ENCODE results near the gene SHC3. TPM values are rescaled to one million over a fixed set of nuclear protein-coding genes. Genes with fewer than 3 reads are reported as not detected.

SHC3 gene
- total RNA-seq, 8 experiments from 2014 or later = 4.6 to 40.7 (median 10.7) TPM

DNA sequence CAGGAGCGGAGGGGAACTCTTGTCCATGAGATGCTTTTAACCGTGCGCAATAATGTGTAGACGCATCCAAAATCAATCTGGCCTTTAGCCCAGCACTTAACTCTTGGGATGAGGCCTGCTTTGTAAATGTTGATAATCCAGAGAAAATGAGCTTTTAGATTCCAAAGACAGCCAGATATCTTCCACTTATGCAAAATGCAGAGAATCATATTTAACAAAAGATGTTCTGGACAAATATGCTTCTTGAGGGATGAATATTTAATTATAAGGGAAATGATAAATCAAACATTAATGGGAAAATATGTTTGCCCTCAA, 181.7 kb downstream of the SHC3 start:
- 0 to 100% (median 93%) methylated on average over 1 to 4 of the region's 4 CpGs; no CpG with 5 or more reads in 2 of the 10 experiments for WGBS, 10 experiments
- H3K4me1 ChIP-seq (replicated peaks in 1 of 2) = peaks cover 20 to 21% of the 10 kb centered on the region in 2 donors
- H3K4me3 ChIP-seq = no peak overlapping the region
- in situ Hi-C loops (cut with MboI; ENCODE audit: low pct_unique_long_range_greater_than_20kb in 2 of 9, low sequenced_read_pairs in 9 of 9, unreplicated experiment in 9 of 9) = loop anchor here in 4 of 9 experiments (25.0 kb wide), 4 partner anchors 160 to 1310 kb away; no protein-coding TSS in a partner anchor
- ATAC-seq (replicated peaks in 6 of 8) = no peak
- H3K27ac ChIP-seq = no peak overlapping the region

DNA sequence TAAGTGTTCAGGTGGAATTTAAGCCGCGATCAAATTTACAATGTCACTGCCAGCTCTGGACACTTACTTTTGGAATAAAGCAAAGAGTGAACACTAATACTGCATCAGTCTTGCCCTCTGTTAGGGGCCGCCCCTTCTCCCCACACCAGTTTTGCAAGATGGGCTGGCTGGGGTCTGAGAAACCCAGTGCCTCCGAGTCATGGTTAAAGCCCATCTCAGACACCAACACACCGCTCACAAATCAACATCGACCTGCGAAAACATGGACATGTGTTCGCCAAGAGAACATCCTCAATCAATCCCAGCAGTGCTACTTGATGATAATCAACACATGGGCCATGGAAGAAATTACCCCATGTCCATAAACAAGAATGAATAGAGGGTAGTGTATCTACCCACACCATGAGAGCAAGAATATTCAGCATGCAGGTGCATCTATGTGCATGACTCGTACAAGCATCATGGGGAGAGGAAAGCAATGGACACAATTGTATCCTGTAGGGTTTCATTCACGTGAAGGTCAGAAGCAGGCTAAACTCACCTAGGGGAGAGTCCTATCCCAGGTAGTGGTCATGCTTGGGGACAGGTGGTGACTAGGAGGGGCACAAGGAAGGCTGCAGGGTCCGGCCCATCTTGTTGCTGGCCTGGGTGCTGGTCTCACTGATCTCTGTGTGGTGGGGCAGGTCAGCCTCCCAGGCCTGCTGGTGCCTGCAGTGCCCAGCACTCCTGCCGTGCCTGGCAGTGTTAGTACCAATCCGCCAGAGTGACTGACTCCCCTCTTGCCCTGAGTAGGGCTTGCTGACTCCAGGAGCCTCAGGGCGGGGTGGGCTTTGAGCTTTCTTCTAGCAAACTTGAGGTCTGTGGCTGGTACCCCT, 182.3 kb downstream of the SHC3 start:
- in situ Hi-C loops (cut with MboI; ENCODE audit: low pct_unique_long_range_greater_than_20kb in 2 of 9, low sequenced_read_pairs in 9 of 9, unreplicated experiment in 9 of 9) = loop anchor here in 4 of 9 experiments (25.0 kb wide), 4 partner anchors 159 to 1309 kb away; no protein-coding TSS in a partner anchor
- H3K27ac ChIP-seq = no peak overlapping the region
- WGBS, 10 experiments = 63 to 100% (median 93%) methylated on average over 1 to 5 of the region's 14 CpGs; no CpG with 5 or more reads in 4 of the 10 experiments
- H3K4me1 ChIP-seq (replicated peaks in 1 of 2) = peaks cover 20 to 21% of the 10 kb centered on the region in 2 donors
- H3K4me3 ChIP-seq = no peak overlapping the region
- ATAC-seq (replicated peaks in 6 of 8) = no peak

GRCh38 chr9:88995627-88996026, 183.0 kb downstream of the SHC3 start:
- 75 to 100% (median 89%) methylated on average over 1 to 5 of the region's 6 CpGs; no CpG with 5 or more reads in 4 of the 10 experiments for WGBS, 10 experiments
- in situ Hi-C loops (cut with MboI; ENCODE audit: low pct_unique_long_range_greater_than_20kb in 2 of 9, low sequenced_read_pairs in 9 of 9, unreplicated experiment in 9 of 9) = loop anchor here in 4 of 9 experiments (25.0 kb wide), 4 partner anchors 158 to 1308 kb away; no protein-coding TSS in a partner anchor

DNA sequence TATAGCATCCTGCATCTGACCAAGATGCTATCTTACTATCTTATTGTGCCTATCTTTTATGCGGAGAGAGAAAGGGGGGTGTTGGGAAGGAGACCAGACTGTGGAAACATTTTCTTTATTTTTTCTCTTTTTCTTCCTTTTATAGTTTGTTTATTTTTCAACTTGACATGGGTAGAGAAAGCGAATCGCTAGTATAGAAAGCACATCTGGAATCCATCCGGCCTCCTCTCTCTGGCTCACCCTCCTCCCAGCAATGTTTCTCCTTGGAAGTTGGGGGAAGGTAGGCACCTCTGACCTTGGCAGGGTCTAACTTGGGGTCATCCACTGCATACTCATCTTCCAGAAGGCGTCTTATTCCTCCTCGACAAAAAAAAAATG, 183.4 kb downstream of the SHC3 start:
- Histone ChIP-seq H3K27ac (no peak overlapping the region), H3K4me1 (replicated peaks in 1 of 2) (peaks cover 16 to 17% of the 10 kb centered on the region in 2 donors), H3K4me3 (no peak overlapping the region)
- WGBS, 10 experiments = 42 to 100% (median 90%) methylated on average over 2 to 6 of the region's 6 CpGs; no CpG with 5 or more reads in 1 of the 10 experiments
- no peak for ATAC-seq (replicated peaks in 6 of 8)
- in situ Hi-C loops (cut with MboI; ENCODE audit: low pct_unique_long_range_greater_than_20kb in 2 of 9, low sequenced_read_pairs in 9 of 9, unreplicated experiment in 9 of 9) = loop anchor here in 4 of 9 experiments (25.0 kb wide), 4 partner anchors 158 to 1308 kb away; no protein-coding TSS in a partner anchor

More at GRCh38 chr9:88995627-88996026, 183.0 kb downstream of the SHC3 start:
- H3K4me3 ChIP-seq = no peak overlapping the region
- peaks cover 16 to 18% of the 10 kb centered on the region in 2 donors for H3K4me1 ChIP-seq (replicated peaks in 1 of 2)
- no peak overlapping the region for H3K27ac ChIP-seq
- ATAC-seq (replicated peaks in 6 of 8) = no peak

GRCh38 chr9:88994469-88995199, 184.0 kb downstream of the SHC3 start:
- H3K4me3 ChIP-seq = no peak overlapping the region
- no peak overlapping the region for H3K27ac ChIP-seq
- in situ Hi-C loops (cut with MboI; ENCODE audit: low pct_unique_long_range_greater_than_20kb in 2 of 9, low sequenced_read_pairs in 9 of 9, unreplicated experiment in 9 of 9) = loop anchor here in 4 of 9 experiments (25.0 kb wide), 4 partner anchors 157 to 1307 kb away; no protein-coding TSS in a partner anchor
- ATAC-seq (replicated peaks in 6 of 8) = peak in 1 of 8 experiments; percentile 10
- WGBS, 10 experiments = 3 to 100% (median 74%) methylated on average over 1 to 6 of the region's 9 CpGs
- H3K4me1 ChIP-seq (replicated peaks in 1 of 2) = peaks cover 16 to 17% of the 10 kb centered on the region in 2 donors

DNA sequence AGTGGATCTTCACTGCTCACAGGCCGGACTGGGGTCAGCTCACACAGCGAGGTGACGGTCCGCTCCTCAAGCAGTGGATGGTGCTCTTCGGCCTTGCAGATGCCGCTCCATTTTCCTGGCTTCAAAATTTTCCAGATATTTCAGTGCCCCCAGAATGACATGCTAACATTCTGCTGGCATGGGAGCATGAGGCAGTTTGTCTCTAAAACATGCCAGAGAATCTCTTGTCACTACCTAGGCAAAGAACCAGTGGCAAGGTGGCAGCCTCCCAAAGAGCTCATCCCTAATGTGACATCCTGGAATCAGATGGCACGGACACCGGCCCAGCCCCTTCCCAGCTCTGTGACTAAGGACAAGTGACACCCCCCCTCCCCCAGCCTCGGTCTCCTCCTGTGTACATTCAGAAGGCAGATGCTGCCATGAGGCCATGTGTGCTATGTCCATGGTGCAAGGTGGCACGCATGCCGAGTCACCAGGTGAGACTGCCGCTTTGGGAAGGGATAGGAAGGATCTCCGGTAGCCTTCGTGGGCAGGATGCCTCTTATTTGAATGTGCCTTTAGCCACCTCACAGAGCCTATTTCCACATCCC, 184.7 kb downstream of the SHC3 start:
- no peak for ATAC-seq (replicated peaks in 6 of 8)
- Histone ChIP-seq H3K4me3 (no peak overlapping the region), H3K4me1 (replicated peaks in 1 of 2) (peaks cover 12% of the 10 kb centered on the region in 2 donors), H3K27ac (no peak overlapping the region)
- 80 to 100% (median 100%) methylated on average over 1 to 9 of the region's 14 CpGs; no CpG with 5 or more reads in 2 of the 10 experiments for WGBS, 10 experiments
- in situ Hi-C loops (cut with MboI; ENCODE audit: low pct_unique_long_range_greater_than_20kb in 2 of 9, low sequenced_read_pairs in 9 of 9, unreplicated experiment in 9 of 9) = loop anchor here in 4 of 9 experiments (25.0 kb wide), 4 partner anchors 157 to 1307 kb away; no protein-coding TSS in a partner anchor

GRCh38 chr9:88993327-88993726, 185.3 kb downstream of the SHC3 start:
- no peak overlapping the region for H3K4me3 ChIP-seq
- peaks cover 7 to 8% of the 10 kb centered on the region in 2 donors for H3K4me1 ChIP-seq (replicated peaks in 1 of 2)
- ATAC-seq (replicated peaks in 6 of 8) = no peak
- H3K27ac ChIP-seq = no peak overlapping the region
- 71 to 100% (median 92%) methylated on average over 1 to 2 of the region's 2 CpGs; no CpG with 5 or more reads in 1 of the 10 experiments for WGBS, 10 experiments
- in situ Hi-C loops (cut with MboI; ENCODE audit: low pct_unique_long_range_greater_than_20kb in 2 of 9, low sequenced_read_pairs in 9 of 9, unreplicated experiment in 9 of 9) = loop anchor here in 4 of 9 experiments (25.0 kb wide), 4 partner anchors 156 to 1306 kb away; no protein-coding TSS in a partner anchor

DNA sequence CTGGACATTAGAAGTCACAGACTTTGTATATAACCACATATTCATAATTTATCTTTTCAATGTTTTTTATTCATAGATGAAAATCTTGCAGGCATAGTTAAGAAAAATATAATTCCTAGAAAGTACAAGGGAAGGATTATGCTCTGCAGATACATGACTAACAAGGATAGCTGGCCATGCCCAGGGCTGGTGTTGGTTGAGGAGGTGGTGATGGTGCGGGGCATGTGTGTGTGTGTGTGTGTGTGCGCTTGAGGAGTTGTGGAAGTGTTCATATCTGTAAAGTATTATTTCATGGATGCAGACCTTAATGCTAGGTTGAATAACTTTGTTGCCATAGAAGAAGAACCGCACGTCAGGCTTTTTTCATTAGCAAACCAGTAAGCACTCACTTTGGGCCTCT, 186.1 kb downstream of the SHC3 start:
- in situ Hi-C loops (cut with MboI; ENCODE audit: low pct_unique_long_range_greater_than_20kb in 2 of 9, low sequenced_read_pairs in 9 of 9, unreplicated experiment in 9 of 9) = loop anchor here in 4 of 9 experiments (25.0 kb wide), 4 partner anchors 155 to 1305 kb away; no protein-coding TSS in a partner anchor

DNA sequence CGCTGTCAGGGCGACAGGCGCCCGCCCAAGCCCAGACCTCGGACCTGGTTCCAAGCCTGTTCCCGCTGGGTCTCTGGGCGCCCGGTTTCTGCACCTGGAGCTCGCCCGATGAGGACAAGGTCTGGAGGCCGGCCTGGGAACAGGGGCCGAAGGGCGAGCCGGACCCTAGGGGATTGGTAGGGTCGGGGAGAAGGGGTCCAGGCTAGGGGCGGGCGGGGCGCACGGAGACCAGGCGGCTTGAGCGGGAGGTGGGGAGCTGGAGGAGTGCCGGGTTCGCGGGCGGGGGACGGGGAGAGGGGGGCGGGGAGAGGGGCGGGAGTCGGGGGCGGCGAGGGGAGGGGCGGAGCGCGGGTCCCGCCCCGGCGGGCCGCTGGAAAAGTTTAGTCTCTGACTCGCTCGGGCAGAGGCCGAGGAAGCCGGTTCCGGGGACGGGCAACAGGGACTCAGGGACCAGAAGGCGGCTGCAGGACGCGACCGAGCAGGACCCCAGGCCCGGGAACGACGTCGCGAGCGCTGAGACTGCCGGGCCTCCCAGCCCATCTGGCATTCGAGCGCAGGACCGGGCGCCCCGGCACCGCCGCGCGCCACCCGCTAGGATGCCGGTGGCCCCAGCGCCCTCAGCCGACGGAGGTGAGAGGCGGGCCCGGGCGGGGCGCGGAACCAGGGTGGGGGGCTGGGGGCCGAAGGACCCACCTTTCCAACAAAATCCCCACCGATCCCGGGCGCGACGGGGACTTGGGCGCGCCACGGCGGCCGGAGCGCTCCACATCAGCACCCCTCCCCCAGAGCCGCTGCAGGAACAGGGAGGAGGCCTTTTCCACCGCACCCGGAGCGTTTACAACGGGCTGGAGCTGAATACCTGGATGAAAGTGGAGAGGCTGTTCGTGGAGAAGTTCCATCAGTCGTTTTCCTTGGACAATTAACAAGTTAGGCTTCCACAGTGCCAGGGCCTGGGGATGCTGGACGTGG, 187.3 kb downstream of the SHC3 start, which contains the start of gene S1PR3:
TSS of gene S1PR3 (plus strand) at position 403 of the 969 bp plus-strand sequence. CDS start 9,733 bp downstream, outside the sequence.
- 0 to 40% (median 7%) methylated on average over 1 to 7 of the region's 94 CpGs; no CpG with 5 or more reads in 6 of the 10 experiments for WGBS, 10 experiments
- H3K4me1 ChIP-seq (replicated peaks in 1 of 2) = peaks cover 7 to 8% of the 10 kb centered on the region in 2 donors
- ATAC-seq (replicated peaks in 6 of 8) = peak; percentile 66 to 85 (median 79)
- peak within 1 kb of the TSS; percentile 32 to 61 (median 47) for H3K4me3 ChIP-seq
- in situ Hi-C loops (cut with MboI; ENCODE audit: low pct_unique_long_range_greater_than_20kb in 2 of 9, low sequenced_read_pairs in 9 of 9, unreplicated experiment in 9 of 9) = loop anchor here in 4 of 9 experiments (25.0 kb wide), 4 partner anchors 154 to 1304 kb away; no protein-coding TSS in a partner anchor
- H3K27ac ChIP-seq = no peak within 1 kb of the TSS

More for the DNA sequence above, 186.1 kb downstream of the SHC3 start:
- ATAC-seq (replicated peaks in 6 of 8) = no peak
- Histone ChIP-seq H3K27ac (no peak overlapping the region), H3K4me3 (peak overlapping the region in 1 of 5 donors; percentile 47), H3K4me1 (replicated peaks in 1 of 2) (peaks cover 7 to 8% of the 10 kb centered on the region in 2 donors)
- 60 to 100% (median 84%) methylated on average over 2 to 4 of the region's 4 CpGs; no CpG with 5 or more reads in 4 of the 10 experiments for WGBS, 10 experiments

DNA sequence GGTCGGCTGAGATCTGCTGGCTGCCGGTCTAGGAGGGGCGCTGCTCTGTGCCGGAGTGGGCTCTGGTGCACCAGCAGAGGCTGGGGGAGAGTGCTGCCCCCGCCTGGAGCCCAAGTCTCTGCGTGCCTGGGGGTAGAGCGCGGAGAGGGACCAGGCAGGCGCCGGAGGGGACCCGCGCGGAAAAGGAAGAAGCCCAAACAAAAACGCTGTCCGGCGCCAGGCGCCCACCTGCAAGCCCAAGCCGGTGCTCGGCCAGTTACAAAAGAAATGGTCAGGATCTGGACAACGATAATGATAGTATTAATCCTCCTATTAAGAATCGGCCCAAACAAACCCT, 187.9 kb downstream of the SHC3 start:
- peak in 5 of 8 experiments; percentile 49 to 66 (median 57) for ATAC-seq (replicated peaks in 6 of 8)
- WGBS, 10 experiments = 0 to 87% (median 21%) methylated on average over 1 to 11 of the region's 21 CpGs; no CpG with 5 or more reads in 2 of the 10 experiments
- in situ Hi-C loops (cut with MboI; ENCODE audit: low pct_unique_long_range_greater_than_20kb in 2 of 9, low sequenced_read_pairs in 9 of 9, unreplicated experiment in 9 of 9) = loop anchor here in 4 of 9 experiments (25.0 kb wide), 4 partner anchors 153 to 1303 kb away; no protein-coding TSS in a partner anchor
- Histone ChIP-seq H3K4me3 (peak overlapping the region; percentile 32 to 61 (median 47)), H3K4me1 (replicated peaks in 1 of 2) (peaks cover 7 to 8% of the 10 kb centered on the region in 2 donors), H3K27ac (no peak overlapping the region)

All from motor neuron (in vitro differentiated cells).